T-helper 1 cell treated with Interleukin-12 subunit alpha and Interleukin-12 subunit beta and Interleukin-4 antibody, amounts not matched to agents 30 μg/mL and 1 μg/mL, for 36 hours (primary cell): Measurements from ENCODE around the gene PRKCE.
A peak's percentile ranks its signal among the peaks of the same experiment; 100 is the strongest.

Source experiments
- H3K27ac Mint-ChIP-seq: one replicate; pipeline ENCODE4 v1.8.0; 2021; ENCODE audit warnings: mild to moderate bottlenecking, mixed read lengths
- H3K27me3 Mint-ChIP-seq: one replicate; pipeline ENCODE4 v1.8.0; 2021; ENCODE audit warnings: low read depth, mixed read lengths
- H3K36me3 Mint-ChIP-seq: one replicate; pipeline ENCODE4 v1.8.0; 2021; ENCODE audit warnings: low read depth, mixed read lengths
- H3K4me1 Mint-ChIP-seq: one replicate; pipeline ENCODE4 v1.8.0; 2021; ENCODE audit warnings: low read depth, mixed read lengths
- H3K4me3 Mint-ChIP-seq: one replicate; pipeline ENCODE4 v1.8.0; 2021; ENCODE audit warnings: mild to moderate bottlenecking, moderate library complexity, mixed read lengths
- H3K9me3 Mint-ChIP-seq: one replicate; pipeline ENCODE4 v1.8.0; 2021; ENCODE audit warnings: mixed read lengths

The PRKCE gene

DNA sequence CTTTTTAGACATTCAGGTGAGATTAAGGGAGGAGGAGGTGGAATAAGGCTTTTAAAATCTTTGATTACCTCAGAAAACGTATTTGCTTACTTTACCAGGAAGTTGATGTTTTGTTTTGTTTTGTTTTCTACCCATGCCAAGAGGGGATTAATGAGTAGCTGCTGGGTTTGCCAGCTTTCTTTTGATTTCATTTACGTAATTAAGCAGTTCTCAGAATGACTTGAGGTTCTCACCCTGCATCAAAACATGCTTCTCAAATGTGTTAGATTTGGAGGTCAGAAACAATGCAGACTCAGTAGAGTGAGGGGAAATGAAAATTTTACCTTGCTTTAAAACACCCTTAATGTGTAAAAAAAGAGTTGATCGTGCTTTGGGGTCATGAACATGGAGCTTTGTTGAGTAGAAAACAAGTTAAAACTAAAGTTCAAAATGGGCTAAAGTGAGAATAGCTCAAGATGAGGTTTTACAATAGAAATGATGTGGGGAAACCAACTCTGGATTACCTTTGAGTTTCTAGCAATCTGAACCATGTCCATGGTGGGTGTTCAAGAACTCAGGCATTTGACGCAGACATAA is 428.6 kb downstream of the PRKCE start:
- Mint-ChIP-seq H3K27me3 (no peaks in the 10 kb centered on the region), H3K27ac (no peak overlapping the region), H3K4me1 (peaks cover 9% of the 10 kb centered on the region), H3K4me3 (no peak overlapping the region), H3K36me3 (peaks cover 1% of the 10 kb centered on the region), H3K9me3 (no peaks in the 10 kb centered on the region)

DNA sequence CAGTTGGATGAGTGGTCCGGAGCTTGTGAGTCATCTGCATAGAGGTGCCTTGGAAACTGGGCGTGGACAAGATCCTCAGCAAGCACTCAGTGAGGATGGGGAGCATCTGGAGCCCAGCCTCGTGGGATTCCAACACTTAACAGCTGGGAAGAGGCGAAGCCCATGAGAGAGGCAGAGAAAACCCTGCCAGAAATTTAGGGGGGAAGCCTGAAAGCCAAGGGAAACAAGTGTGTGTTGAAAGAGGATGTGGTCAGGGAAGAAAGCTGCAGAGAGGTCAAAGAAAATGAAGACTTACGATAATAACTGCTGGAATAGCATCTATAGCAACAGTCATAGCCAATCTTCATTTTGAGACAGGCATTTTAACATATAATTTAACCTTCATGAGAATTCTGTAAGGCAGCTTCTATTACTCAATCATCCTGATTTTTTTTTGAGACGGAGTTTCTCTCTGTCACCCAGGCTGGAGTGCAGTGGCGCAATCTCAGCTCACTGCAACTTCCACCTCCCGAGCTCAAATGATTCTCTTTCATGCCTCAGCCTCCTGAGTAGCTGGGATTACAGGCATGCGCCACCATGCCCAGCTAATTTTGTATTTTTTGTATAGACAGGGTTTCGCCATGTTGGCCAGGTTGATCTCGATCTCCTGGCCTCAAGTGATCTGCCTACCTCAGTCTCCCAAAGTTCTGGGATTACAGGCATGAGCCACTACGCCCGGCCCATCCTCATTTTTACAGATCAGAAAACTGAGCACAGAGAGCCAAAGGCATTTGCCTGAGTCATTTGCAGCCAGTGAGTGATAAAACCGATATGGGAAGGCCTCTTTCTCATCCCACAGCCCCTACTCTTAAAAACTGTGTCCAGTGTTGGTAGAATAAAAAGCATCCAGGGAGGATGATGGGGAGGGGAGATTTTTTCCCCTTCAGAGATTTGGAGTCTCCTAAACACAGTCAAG is 431.3 kb downstream of the PRKCE start:
- Mint-ChIP-seq H3K27me3 (no peaks in the 10 kb centered on the region), H3K36me3 (peaks cover 1% of the 10 kb centered on the region), H3K27ac (no peak overlapping the region), H3K9me3 (no peaks in the 10 kb centered on the region), H3K4me1 (peaks cover 9% of the 10 kb centered on the region), H3K4me3 (no peak overlapping the region)

DNA sequence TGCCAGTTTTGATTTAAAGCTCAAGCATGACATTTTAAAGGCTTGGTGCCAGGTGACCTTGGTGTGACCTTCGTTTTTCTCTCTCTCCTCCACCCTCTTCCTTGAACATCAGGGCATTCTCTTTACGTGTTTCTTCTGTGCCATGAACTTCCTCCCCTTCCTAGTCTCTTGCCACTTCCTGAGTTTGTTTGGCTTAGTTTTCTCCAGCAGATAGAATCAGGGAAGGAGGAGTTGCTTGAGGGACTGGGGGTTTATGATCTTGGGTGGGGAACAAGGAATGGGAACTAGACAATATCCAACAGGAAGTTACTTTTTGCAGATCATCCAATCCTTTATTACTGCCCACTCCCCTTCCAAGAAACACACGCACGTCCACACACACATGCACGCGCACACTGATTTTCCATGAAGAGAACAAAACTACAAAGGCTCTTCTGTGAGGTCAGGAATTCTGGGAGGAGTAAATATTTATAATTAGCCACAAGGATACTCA is 435.1 kb downstream of the PRKCE start:
- Mint-ChIP-seq H3K4me1 (peaks cover 7% of the 10 kb centered on the region), H3K36me3 (peaks cover 3% of the 10 kb centered on the region), H3K4me3 (no peak overlapping the region)

DNA sequence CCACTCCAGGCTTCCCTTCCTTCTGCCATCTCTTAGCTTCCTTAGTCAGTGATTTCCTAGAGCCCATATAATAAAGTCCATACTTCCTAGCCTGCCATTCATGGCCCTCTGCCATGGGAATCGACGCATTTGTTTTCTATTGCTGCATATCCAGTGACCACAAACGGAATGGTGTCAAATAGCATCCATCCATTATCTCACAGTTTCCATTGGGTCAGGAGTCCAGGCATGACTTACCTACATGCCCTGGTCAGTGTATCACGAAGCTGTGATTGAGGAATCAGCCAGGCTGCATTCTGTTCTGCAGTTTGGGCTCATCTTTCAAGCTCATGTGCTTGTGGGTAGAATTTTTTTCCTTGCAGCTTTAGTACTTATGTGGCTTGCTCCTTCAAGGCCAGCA is 436.0 kb downstream of the PRKCE start:
- no peaks in the 10 kb centered on the region for H3K9me3 Mint-ChIP-seq
- no peak overlapping the region for H3K4me3 Mint-ChIP-seq
- H3K4me1 Mint-ChIP-seq = peaks cover 8% of the 10 kb centered on the region
- no peaks in the 10 kb centered on the region for H3K27me3 Mint-ChIP-seq
- H3K36me3 Mint-ChIP-seq = peaks cover 3% of the 10 kb centered on the region
- H3K27ac Mint-ChIP-seq = no peak overlapping the region

More for the DNA sequence above, 435.1 kb downstream of the PRKCE start:
- H3K9me3 Mint-ChIP-seq = no peaks in the 10 kb centered on the region
- H3K27ac Mint-ChIP-seq = no peak overlapping the region
- no peaks in the 10 kb centered on the region for H3K27me3 Mint-ChIP-seq

DNA sequence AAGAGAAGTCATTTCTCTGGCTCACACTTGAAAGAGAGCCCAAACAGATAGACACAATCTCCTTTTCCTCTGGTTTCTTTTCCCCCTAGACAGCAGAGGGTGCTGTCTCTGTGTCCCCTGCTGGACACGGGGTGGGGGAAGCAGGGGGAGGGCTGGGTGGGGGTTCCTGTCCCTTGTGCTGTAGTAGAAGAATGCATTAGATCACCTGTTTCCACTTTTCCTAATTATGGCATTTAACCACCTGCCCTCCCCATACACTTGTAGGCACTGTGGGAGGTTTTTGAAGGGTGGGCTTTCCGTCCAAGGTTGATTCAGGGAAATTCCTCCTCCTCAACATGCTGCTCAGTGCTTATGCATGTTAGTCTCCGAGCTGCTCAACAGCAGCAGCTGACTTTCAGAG is 439.5 kb downstream of the PRKCE start:
- peaks cover 9% of the 10 kb centered on the region for H3K36me3 Mint-ChIP-seq
- H3K4me1 Mint-ChIP-seq = peaks cover 6% of the 10 kb centered on the region
- H3K4me3 Mint-ChIP-seq = no peak overlapping the region
- no peak overlapping the region for H3K27ac Mint-ChIP-seq
- peaks cover 8% of the 10 kb centered on the region for H3K9me3 Mint-ChIP-seq
- no peaks in the 10 kb centered on the region for H3K27me3 Mint-ChIP-seq

DNA sequence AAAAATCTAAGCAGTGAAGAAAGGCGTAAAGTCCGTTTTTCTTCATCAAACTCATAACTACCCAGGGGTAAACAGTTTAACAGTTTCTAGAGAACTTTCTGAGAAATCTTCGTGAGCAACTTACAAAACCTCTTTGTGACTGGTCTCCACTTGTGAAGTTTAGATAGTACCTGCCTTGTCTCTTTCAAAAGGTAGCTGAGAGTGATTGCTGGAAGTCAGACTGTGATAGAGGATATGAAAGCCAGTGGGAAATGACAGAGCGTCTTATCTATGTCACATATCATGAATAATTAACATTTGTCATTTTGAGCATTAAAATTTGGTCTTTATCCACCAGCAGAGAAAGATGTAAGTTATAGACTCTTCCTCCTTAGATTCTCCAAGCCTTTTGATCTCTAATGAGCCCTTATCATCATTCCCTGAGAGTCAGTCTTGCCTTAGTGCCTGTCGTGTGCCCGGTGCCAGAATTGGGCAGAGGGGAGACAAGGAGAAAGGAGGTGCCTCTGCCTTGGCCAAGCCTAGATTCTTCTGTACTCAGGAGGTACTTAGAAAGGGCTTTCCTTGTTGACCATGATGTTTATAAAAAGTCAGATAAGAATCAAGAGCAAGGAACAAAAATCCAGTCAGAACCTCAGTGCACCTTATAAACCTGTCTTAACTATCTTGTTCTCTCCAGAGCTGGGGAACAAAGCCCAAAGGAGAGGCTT is 440.6 kb downstream of the PRKCE start:
- peaks cover 8% of the 10 kb centered on the region for H3K9me3 Mint-ChIP-seq
- H3K36me3 Mint-ChIP-seq = peaks cover 12% of the 10 kb centered on the region
- H3K27ac Mint-ChIP-seq = peak overlapping the region; percentile 6
- peaks cover 12% of the 10 kb centered on the region for H3K4me1 Mint-ChIP-seq
- H3K27me3 Mint-ChIP-seq = no peaks in the 10 kb centered on the region
- no peak overlapping the region for H3K4me3 Mint-ChIP-seq

DNA sequence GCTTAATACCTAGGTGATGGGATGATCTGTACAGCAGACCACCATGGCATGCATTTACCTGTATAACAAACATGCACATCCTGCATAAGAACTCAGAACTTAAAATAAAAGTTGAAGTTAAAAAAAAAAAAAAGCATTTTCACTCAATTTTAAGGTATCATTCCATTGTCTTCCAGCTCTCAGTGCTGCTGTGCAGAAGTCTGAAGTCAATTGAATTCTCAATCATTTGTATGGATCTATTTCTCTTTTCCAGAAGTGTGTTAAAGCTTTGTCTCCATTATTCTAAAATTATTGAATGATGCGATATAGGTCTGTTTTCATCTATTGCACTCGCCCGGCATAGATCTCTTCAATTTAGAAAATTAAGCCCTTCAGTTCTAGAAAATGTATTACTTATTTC is 443.2 kb downstream of the PRKCE start:
- H3K4me1 Mint-ChIP-seq = peaks cover 30% of the 10 kb centered on the region
- H3K4me3 Mint-ChIP-seq = no peak overlapping the region
- H3K27me3 Mint-ChIP-seq = no peaks in the 10 kb centered on the region
- H3K9me3 Mint-ChIP-seq = peaks cover 8% of the 10 kb centered on the region
- no peak overlapping the region for H3K27ac Mint-ChIP-seq
- peaks cover 9% of the 10 kb centered on the region for H3K36me3 Mint-ChIP-seq

DNA sequence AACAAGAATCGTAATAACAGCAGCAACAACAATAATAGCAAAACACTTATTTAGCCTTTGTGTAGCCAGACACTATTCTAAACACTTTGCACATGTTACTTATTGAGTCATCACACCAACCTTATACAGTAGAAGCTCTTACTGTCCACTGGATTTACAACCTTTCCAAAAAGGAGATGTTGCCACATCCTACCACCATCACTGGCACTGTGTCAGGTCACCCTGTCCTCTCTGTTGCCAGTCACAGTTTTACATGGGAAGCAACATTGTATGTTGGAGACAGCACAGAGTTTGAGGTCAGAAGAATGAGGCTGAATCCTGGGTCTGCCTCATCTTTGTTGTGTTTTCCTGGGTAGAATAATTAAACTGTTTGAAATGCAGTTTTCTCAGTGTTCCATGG is 444.4 kb downstream of the PRKCE start:
- no peak overlapping the region for H3K27ac Mint-ChIP-seq
- H3K27me3 Mint-ChIP-seq = no peaks in the 10 kb centered on the region
- no peak overlapping the region for H3K4me3 Mint-ChIP-seq
- peaks cover 8% of the 10 kb centered on the region for H3K9me3 Mint-ChIP-seq
- peaks cover 30% of the 10 kb centered on the region for H3K4me1 Mint-ChIP-seq
- peaks cover 9% of the 10 kb centered on the region for H3K36me3 Mint-ChIP-seq

DNA sequence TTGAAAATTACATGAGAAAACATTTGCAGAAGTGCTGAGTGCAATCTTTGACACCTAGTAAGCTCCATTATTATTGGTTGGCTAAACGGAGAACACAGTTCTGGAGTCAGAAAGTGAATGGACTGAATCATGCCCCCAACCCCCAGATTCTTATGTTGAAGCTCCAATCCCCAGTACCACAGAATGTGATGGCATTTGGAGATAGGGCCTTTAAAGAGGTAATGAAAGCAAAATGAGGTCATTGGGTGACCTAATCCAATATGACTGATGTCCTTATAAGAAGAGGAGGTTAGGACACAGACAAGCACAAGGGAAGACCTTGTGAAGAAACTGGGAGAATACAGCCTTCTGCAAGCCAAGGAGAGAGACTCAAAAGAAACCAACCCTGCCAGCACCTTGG is 444.8 kb downstream of the PRKCE start:
- Mint-ChIP-seq H3K9me3 (peaks cover 8% of the 10 kb centered on the region), H3K4me1 (peaks cover 30% of the 10 kb centered on the region), H3K36me3 (peaks cover 9% of the 10 kb centered on the region), H3K27me3 (no peaks in the 10 kb centered on the region), H3K27ac (no peak overlapping the region), H3K4me3 (no peak overlapping the region)

DNA sequence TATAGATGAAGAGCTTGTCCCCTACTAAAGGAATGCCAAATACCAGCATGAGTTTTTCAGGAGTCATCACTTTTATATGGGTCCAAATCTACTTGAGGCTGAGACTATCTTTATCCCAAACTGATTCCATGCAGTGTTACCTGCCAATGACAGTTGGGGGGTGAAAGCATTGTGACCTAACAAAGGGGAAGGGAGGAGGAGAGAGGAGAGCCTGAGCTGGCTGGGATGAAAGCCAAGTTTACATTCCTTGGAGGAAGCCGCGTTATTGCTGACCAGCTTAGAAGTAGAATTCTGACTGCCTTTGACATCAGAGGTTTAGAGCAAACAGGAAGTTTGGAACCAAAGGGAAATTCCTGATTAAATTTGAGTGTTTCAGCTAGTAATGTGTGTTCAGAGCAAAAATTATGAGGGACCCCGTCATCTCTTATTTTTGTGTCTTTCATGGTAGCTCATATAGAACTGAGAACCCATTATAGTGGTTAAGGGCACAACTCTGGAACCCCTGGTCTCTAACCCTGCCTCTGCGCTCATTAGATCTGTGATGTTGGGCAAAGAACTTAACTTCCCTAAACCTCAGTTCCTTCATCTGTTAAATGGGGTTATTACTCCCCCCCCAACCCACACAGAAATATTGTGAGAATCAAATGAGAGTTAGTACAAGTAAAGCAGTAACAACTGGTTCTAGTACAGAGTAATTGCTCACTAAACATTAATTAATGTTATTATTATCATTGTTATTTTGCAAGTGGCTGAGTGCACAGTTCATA is 446.4 kb downstream of the PRKCE start:
- Mint-ChIP-seq H3K9me3 (peaks cover 8% of the 10 kb centered on the region), H3K4me3 (peak overlapping the region; percentile 41), H3K36me3 (peaks cover 9% of the 10 kb centered on the region), H3K27me3 (no peaks in the 10 kb centered on the region), H3K27ac (peak overlapping the region; percentile 14), H3K4me1 (peaks cover 24% of the 10 kb centered on the region)

DNA sequence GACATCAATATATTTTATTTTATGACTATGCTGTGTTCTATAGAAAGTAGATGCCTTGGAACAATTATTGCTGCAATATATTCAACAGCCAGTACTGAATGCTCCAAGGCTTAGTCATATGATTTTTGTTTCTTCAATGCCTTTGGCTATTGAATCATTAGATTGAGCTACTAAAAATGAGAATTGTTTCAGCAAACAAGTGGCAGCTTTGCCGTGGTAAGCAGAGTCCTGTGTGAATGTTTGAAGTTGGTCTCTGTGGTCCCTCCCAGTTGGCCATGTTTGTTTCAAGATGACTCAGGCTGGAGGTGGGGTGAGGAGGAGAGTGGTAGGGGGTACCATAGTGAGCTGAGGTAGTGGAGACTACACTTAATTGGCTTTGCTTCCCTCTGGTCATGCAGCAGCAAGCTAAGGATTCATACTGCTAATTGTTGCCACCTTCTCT is 447.2 kb downstream of the PRKCE start:
- Mint-ChIP-seq H3K4me3 (no peak overlapping the region), H3K9me3 (peaks cover 8% of the 10 kb centered on the region), H3K36me3 (peaks cover 9% of the 10 kb centered on the region), H3K27ac (no peak overlapping the region), H3K4me1 (peaks cover 24% of the 10 kb centered on the region), H3K27me3 (no peaks in the 10 kb centered on the region)

DNA sequence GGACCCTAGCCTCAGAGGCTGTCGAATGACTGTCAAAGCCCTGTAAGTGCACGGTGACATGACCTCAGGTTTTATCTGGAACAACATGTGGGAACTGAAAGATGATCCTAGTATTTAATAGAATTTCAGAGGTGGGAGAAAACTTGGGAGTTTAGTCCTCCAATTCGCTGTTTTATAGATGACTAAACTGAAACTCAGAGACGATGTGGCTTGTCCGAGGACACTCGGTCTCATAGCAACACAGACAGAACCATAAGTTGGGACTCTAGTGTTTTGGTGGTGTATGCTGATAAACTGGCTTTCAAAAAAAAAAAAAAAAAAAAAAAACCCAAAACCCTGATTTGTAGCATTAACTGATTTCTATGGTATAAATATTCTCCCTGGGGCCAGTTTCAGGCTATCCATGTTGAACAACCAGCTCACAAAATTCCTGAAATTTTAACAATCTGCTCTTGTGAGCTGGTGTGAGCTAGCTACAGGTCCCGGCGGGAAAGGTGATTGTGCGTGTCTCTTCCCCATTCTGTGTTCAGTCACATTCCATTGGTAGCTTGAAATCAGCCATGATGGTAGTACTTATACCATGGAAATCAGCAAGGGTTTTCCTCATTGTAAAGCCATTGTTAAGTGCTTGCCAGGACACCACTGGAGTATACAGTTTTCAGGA is 450.2 kb downstream of the PRKCE start:
- no peak overlapping the region for H3K27ac Mint-ChIP-seq
- no peak overlapping the region for H3K4me3 Mint-ChIP-seq
- H3K27me3 Mint-ChIP-seq = no peaks in the 10 kb centered on the region
- H3K36me3 Mint-ChIP-seq = peaks cover 9% of the 10 kb centered on the region
- peaks cover 15% of the 10 kb centered on the region for H3K9me3 Mint-ChIP-seq
- peaks cover 21% of the 10 kb centered on the region for H3K4me1 Mint-ChIP-seq

DNA sequence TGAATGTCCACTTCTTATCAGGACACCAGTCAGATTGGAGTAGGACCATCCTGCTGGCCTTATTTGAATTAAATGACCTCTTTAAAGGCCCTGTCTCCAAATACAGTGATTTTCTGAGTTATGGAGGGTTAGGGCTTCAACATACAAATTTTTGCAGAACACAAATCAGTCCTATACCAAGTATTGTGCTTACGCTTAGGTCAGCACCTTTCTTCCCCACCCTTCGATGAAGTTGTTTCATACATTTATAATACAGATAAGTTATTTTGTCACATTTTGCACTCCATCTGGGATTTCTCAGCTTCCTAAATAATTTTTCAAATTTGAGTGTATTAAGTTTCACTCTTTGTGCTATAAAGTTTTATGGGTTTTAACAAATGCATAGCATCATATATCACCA is 455.2 kb downstream of the PRKCE start:
- Mint-ChIP-seq H3K36me3 (peaks cover 7% of the 10 kb centered on the region), H3K4me1 (no peaks in the 10 kb centered on the region), H3K4me3 (no peak overlapping the region), H3K9me3 (peaks cover 15% of the 10 kb centered on the region), H3K27me3 (peaks cover 6% of the 10 kb centered on the region), H3K27ac (no peak overlapping the region)
